B cell (primary cell): ENCODE data around the gene TMEM43. TPM values are rescaled to one million over a fixed set of nuclear protein-coding genes. Genes with fewer than 3 reads are reported as not detected.

Experiments
- polyA plus RNA-seq: library from polyadenylated mRNA; depleted of rRNA; stranded (reverse); fragments of >200 nt; gene quantifications from 2 replicates; pipeline ENCODE4 v1.2.3, GENCODE V29; 2012
- total RNA-seq, 2 donors: library from RNA; stranded (reverse); fragments of 120-200 nt in 1 of 2; gene quantifications; 1 replicate in 1 of 2; 2 replicates in 1 of 2; pipeline versions ENCODE4 v1.2.3 to v1.2.4, GENCODE V29; 2013 to 2022

Gene TMEM43
- total and polyA plus RNA-seq, 2 donors (not counting 1 experiment from before 2014, with no cell fraction given): 29.5 to 37.6 TPM

Other genes starting within 250 kb of the TMEM43 start
- gene WNT7A, start 245.0 kb upstream of the TMEM43 start, total RNA-seq: not detected in 2 replicates
- gene WNT7A, start 245.0 kb upstream of the TMEM43 start, polyA plus RNA-seq: 0.22 TPM in 1 of 2 replicates, not detected in the other
- gene CHCHD4, start 182 bp upstream of the TMEM43 start, total RNA-seq: 5.1 and 8.0 TPM in 2 replicates
- gene CHCHD4, start 182 bp upstream of the TMEM43 start, polyA plus RNA-seq: 3.7 and 4.2 TPM in 2 replicates
- 61.5 and 67.6 TPM in 2 replicates for gene XPC, start 53.5 kb downstream of the TMEM43 start, total RNA-seq
- 18.5 and 22.5 TPM in 2 replicates for gene XPC, start 53.5 kb downstream of the TMEM43 start, polyA plus RNA-seq
- gene LSM3, start 53.8 kb downstream of the TMEM43 start, total RNA-seq: 9.7 and 10.0 TPM in 2 replicates
- 2.8 and 4.2 TPM in 2 replicates for gene LSM3, start 53.8 kb downstream of the TMEM43 start, polyA plus RNA-seq